Right renal pelvis (tissue), 4 donors: Measurements from ENCODE around the gene PRKAG2. TPM values are rescaled to one million over a fixed set of nuclear protein-coding genes. Genes with fewer than 3 reads are reported as not detected.

Experiments used
- DNase-seq, 4 donors: peaks; one replicate each; pipeline ENCODE4 v3.0.0-alpha.2; 2013; ENCODE audit warnings: low read depth in 4 of 4, low spot score in 3 of 4, missing footprints in 1 of 4
- polyA plus RNA-seq, 4 donors: library from polyadenylated mRNA; unstranded; fragments of 120-200 nt; gene quantifications; one replicate each; pipeline ENCODE4 v1.2.1, GENCODE V29; 2013; ENCODE audit not compliant: insufficient read length in 4 of 4

PRKAG2 gene
- polyA plus RNA-seq, 4 donors = 27.5 to 33.8 (median 30.2) TPM

- DNase-seq = no peak
These were observed 171.8 kb downstream of the PRKAG2 start for GRCh38 chr7:151704960-151705635.

GRCh38 chr7:151704299-151704959, 172.5 kb downstream of the PRKAG2 start:
- no peak for DNase-seq

GRCh38 chr7:151702961-151703360, 174.0 kb downstream of the PRKAG2 start:
- no peak for DNase-seq

- no peak for DNase-seq
These were observed 176.2 kb downstream of the PRKAG2 start for GRCh38 chr7:151700586-151701165.

GRCh38 chr7:151699928-151700319, 177.0 kb downstream of the PRKAG2 start:
- DNase-seq = no peak

- DNase-seq = no peak
These were observed 177.6 kb downstream of the PRKAG2 start for GRCh38 chr7:151699147-151699927.

GRCh38 chr7:151697942-151698341, 179.0 kb downstream of the PRKAG2 start:
- no peak for DNase-seq

- no peak for DNase-seq
These were observed 179.4 kb downstream of the PRKAG2 start for GRCh38 chr7:151697515-151697895.

GRCh38 chr7:151696721-151697514, 180.0 kb downstream of the PRKAG2 start:
- DNase-seq = no peak

GRCh38 chr7:151695951-151696541, 180.9 kb downstream of the PRKAG2 start:
- no peak for DNase-seq

GRCh38 chr7:151694828-151695580, 181.9 kb downstream of the PRKAG2 start:
- no peak for DNase-seq

- no peak for DNase-seq
These were observed 182.5 kb downstream of the PRKAG2 start for GRCh38 chr7:151694441-151694827.

- no peak for DNase-seq
These were observed 183.8 kb downstream of the PRKAG2 start for GRCh38 chr7:151693140-151693539.

- no peak for DNase-seq
These were observed 184.2 kb downstream of the PRKAG2 start for GRCh38 chr7:151692721-151693120.

GRCh38 chr7:151691449-151691848, 185.5 kb downstream of the PRKAG2 start:
- DNase-seq = no peak

GRCh38 chr7:151690606-151691005, 186.3 kb downstream of the PRKAG2 start:
- no peak for DNase-seq

- DNase-seq = no peak
These were observed 187.5 kb downstream of the PRKAG2 start for GRCh38 chr7:151689196-151689971.

- DNase-seq = no peak
These were observed 188.6 kb downstream of the PRKAG2 start for GRCh38 chr7:151688236-151688780.
